ENCODE data around the gene YY1.

DNA sequence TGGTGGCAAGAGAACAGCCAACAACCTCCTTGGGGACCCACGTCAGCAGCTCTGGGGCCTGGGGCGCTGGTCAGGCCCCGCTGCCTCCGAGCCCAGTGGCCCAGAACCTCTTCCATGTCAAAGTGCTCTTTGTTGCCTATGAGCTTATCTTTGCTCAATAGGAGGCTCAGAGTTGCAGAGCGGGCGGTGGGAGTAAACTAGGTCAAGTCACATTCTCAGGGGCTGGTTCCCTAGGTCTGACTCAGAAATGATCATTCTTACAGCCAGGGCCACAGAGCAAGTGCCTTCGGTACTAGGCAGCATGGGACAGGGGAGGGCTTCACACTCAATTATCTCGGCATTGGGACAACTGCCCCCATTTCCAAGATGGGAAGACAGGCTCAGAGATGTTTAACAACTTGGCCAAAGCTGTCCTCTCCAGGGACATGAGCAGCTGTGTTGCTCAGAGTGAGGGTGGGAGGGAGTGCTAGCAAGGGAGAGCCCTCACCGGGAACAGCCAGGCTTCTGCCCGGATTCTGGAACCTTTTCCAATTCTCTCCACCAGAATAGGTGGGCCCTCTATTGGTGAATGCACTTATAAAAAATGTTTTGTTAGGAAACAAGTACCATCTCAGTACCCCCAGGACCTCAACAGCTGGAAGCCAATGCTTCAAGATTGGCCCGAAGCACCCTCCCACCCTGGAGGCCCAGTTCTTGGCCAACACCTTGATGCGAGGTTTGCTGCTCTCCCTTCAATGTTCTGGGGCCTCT is 55.4 kb downstream of the YY1 start:
- TF ChIP-seq, protein P1, sequence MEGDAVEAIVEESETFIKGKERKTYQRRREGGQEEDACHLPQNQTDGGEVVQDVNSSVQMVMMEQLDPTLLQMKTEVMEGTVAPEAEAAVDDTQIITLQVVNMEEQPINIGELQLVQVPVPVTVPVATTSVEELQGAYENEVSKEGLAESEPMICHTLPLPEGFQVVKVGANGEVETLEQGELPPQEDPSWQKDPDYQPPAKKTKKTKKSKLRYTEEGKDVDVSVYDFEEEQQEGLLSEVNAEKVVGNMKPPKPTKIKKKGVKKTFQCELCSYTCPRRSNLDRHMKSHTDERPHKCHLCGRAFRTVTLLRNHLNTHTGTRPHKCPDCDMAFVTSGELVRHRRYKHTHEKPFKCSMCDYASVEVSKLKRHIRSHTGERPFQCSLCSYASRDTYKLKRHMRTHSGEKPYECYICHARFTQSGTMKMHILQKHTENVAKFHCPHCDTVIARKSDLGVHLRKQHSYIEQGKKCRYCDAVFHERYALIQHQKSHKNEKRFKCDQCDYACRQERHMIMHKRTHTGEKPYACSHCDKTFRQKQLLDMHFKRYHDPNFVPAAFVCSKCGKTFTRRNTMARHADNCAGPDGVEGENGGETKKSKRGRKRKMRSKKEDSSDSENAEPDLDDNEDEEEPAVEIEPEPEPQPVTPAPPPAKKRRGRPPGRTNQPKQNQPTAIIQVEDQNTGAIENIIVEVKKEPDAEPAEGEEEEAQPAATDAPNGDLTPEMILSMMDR (IDR thresholded peaks at IDR 0.05) = no peak
- TF ChIP-seq POLR2A (IDR thresholded peaks at IDR 0.05) = no peak

Data from esophagus squamous epithelium (tissue), 4 donors.